Esophagus muscularis mucosa (tissue), 4 donors: ENCODE measurements around the gene TSEN54. TPM values are rescaled to one million over a fixed set of nuclear protein-coding genes. Genes with fewer than 3 reads are reported as not detected.
"Not testable (repeated sequence)": the region's sequence is repeated elsewhere in the genome, so short reads cannot be mapped to it uniquely, and the experiment has no call there.

ENCODE experiments used
- DNase-seq: peaks from one replicate; pipeline ENCODE4 v3.0.0-alpha.2; 2017; ENCODE audit errors: extremely low spot score
- H3K27ac ChIP-seq, 4 donors: fragments of 200-600 bp; sonication (generic); replicated peaks in 1 of 4; 1 replicate in 3 of 4; 2 replicates in 1 of 4; pipeline ENCODE4 v1.5.1; 2016 to 2019; ENCODE audit warnings: mild to moderate bottlenecking in 1 of 4
- H3K27me3 ChIP-seq, 4 donors: fragments of 200-600 bp; sonication (generic); one replicate each; pipeline versions ENCODE4 v1.5.1 to v1.6.0; 2016 to 2019
- H3K36me3 ChIP-seq, 4 donors: fragments of 200-600 bp; sonication (generic); one replicate each; pipeline ENCODE4 v1.5.1; 2016 to 2019
- H3K4me1 ChIP-seq, 4 donors: fragments of 200-600 bp; sonication (generic); one replicate each; pipeline ENCODE4 v1.5.1; 2016 to 2019
- H3K4me3 ChIP-seq, 4 donors: fragments of 200-600 bp; sonication (generic); 1 replicate in 2 of 4; 2 replicates in 2 of 4; pipeline ENCODE4 v1.5.1; 2016 to 2019; ENCODE audit warnings: mild to moderate bottlenecking in 4 of 4, moderate library complexity in 1 of 4
- H3K9me3 ChIP-seq, 4 donors: fragments of 200-600 bp; sonication (generic); 1 replicate in 3 of 4; 2 replicates in 1 of 4; pipeline ENCODE4 v1.5.1; 2016 to 2019
- EP300 ChIP-seq: sonication (generic); formaldehyde crosslinking; IDR thresholded peaks from one replicate; pipeline ENCODE4 v1.6.1; 2017; ENCODE audit warnings: antibody characterized with exemption
- POLR2A ChIP-seq: fragments of 450-650 bp; IDR thresholded peaks from one replicate; pipeline ENCODE4 v1.6.1; 2017; ENCODE audit warnings: antibody characterized with exemption, moderate library complexity, mild to moderate bottlenecking, low read depth
- POLR2AphosphoS5 ChIP-seq, 2 donors: sonication (generic); formaldehyde crosslinking; IDR thresholded peaks; one replicate each; pipeline ENCODE4 v1.6.1; 2017; ENCODE audit warnings: antibody characterized with exemption in 2 of 2
- WGBS: methylation state at CpG from one replicate; pipeline ENCODE4 v1.1.5; 2018; 5-methylcytosine and 5-hydroxymethylcytosine counted together
- intact Hi-C: fragments of 100-400 bp; cut with DNase I; formaldehyde crosslinking; loops from one replicate; pipeline ENCODE4 v1.15.1; 2023
- total RNA-seq, 4 donors: library from RNA; depleted of rRNA; stranded (reverse); fragments of >200 nt; gene quantifications; one replicate each; pipeline versions ENCODE4 v1.1.0 to v1.2.1, GENCODE V29; 2016
- TF ChIP-seq, protein P1 (sequence below), 3 experiments: fragments of 200-600 bp in 2 of 3; fragments of 450-650 bp in 1 of 3; sonication (generic) in 2 of 3; IDR thresholded peaks; one replicate each; pipeline ENCODE4 v1.5.1; 2017 to 2019; ENCODE audit warnings: antibody characterized with exemption in 3 of 3, mild to moderate bottlenecking in 2 of 3, moderate library complexity in 1 of 3

TSEN54 gene
- total RNA-seq, 4 donors from 2014 or later, result 14.5 to 32.1 (median 24.1) TPM

DNA sequence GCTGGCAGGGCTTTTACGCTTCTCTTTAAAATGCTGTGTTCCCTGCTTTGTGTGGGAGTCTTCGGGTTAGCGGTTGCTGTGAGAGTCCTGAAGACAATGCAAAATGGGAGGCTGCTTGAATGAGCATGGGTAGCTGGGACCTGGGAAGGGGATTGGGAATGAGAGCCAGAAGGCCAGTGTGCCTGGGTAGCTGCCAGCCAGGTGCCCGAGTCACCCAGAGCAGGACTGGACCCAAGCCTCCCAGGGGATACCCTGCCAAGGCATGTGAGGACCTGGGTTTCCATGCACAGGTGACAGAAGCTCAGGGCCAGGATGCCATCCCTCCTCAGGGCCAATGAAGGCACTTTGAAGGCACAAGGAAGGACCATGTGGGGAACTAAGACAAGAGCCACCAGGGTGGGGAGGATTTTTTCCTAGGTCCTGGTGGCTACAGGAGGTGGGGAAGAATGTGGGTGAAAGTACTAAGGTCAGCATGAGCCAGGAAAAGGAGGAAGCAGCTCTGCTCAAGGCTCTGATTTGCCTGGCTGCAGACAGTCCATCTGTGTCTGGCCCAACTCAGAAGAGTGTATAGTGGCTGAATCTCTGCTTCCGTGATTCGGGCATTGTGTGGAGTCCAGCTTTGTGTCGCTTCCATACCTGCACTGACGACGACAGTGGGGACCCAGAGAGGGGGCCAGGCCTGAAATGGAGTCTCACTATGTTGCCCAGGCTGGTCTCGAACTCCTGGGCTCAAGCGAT lies 39.4 kb upstream of the TSEN54 start:
- WGBS, result 48% methylated on average over 9 of the region's 11 CpGs
- TF ChIP-seq POLR2AphosphoS5 (IDR thresholded peaks at IDR 0.05) (no peak), EP300 (no peak), POLR2A (no peak)
- TF ChIP-seq, protein P1, sequence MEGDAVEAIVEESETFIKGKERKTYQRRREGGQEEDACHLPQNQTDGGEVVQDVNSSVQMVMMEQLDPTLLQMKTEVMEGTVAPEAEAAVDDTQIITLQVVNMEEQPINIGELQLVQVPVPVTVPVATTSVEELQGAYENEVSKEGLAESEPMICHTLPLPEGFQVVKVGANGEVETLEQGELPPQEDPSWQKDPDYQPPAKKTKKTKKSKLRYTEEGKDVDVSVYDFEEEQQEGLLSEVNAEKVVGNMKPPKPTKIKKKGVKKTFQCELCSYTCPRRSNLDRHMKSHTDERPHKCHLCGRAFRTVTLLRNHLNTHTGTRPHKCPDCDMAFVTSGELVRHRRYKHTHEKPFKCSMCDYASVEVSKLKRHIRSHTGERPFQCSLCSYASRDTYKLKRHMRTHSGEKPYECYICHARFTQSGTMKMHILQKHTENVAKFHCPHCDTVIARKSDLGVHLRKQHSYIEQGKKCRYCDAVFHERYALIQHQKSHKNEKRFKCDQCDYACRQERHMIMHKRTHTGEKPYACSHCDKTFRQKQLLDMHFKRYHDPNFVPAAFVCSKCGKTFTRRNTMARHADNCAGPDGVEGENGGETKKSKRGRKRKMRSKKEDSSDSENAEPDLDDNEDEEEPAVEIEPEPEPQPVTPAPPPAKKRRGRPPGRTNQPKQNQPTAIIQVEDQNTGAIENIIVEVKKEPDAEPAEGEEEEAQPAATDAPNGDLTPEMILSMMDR (IDR thresholded peaks at IDR 0.05), result no peak
- no peak for DNase-seq
- intact Hi-C loops, result no loop called here
- H3K9me3 ChIP-seq, result no peaks in the 10 kb centered on the region
- peaks cover 0 to 25% (median 16%) of the 10 kb centered on the region in 4 donors for H3K36me3 ChIP-seq
- H3K27ac ChIP-seq, result peak overlapping the region; percentile 61 to 78 (median 72)
- H3K4me1 ChIP-seq, result peaks cover 39 to 78% (median 62%) of the 10 kb centered on the region in 4 donors
- no peaks in the 10 kb centered on the region for H3K27me3 ChIP-seq
- H3K4me3 ChIP-seq, result peak overlapping the region in 2 of 4 donors; percentile 3 to 6

- peak overlapping the region; percentile 61 to 78 (median 72) for H3K27ac ChIP-seq
- H3K4me3 ChIP-seq, DNase-seq, intact Hi-C loops, H3K9me3 ChIP-seq, H3K27me3 ChIP-seq: not testable (repeated sequence)
- 91% methylated on average over 11 of the region's 11 CpGs for WGBS
- H3K4me1 ChIP-seq, result peaks cover 39 to 81% (median 67%) of the 10 kb centered on the region in 4 donors
- peaks cover 0 to 19% (median 10%) of the 10 kb centered on the region in 4 donors for H3K36me3 ChIP-seq
Measured at GRCh38 chr17:75477490-75477862, 38.9 kb upstream of the TSEN54 start.

GRCh38 chr17:75478508-75478907 lies 37.8 kb upstream of the TSEN54 start:
- WGBS, result 65% methylated on average over 7 of the region's 7 CpGs
- Histone ChIP-seq H3K9me3 (no peaks in the 10 kb centered on the region), H3K27ac (peak overlapping the region in 2 of 4 donors; percentile 24 to 33), H3K4me1 (peaks cover 44 to 83% (median 75%) of the 10 kb centered on the region in 4 donors), H3K4me3 (no peak overlapping the region), H3K36me3 (peaks cover 0 to 9% (median 1%) of the 10 kb centered on the region in 4 donors), H3K27me3 (no peaks in the 10 kb centered on the region)
- TF ChIP-seq, protein P1 (IDR thresholded peaks at IDR 0.05), result no peak
- no peak for TF ChIP-seq POLR2AphosphoS5 (IDR thresholded peaks at IDR 0.05)
- TF ChIP-seq POLR2A, result no peak
- TF ChIP-seq EP300, result no peak
- DNase-seq, result no peak
- intact Hi-C loops, result no loop called here

- TF ChIP-seq POLR2A, result no peak
- TF ChIP-seq, protein P1 (IDR thresholded peaks at IDR 0.05), result no peak
- TF ChIP-seq EP300, result no peak
- no peak for TF ChIP-seq POLR2AphosphoS5 (IDR thresholded peaks at IDR 0.05)
- Histone ChIP-seq H3K36me3 (peaks cover 0 to 7% (median 0%) of the 10 kb centered on the region in 4 donors), H3K9me3 (no peaks in the 10 kb centered on the region), H3K4me3 (no peak overlapping the region), H3K27me3 (no peaks in the 10 kb centered on the region), H3K27ac (no peak overlapping the region), H3K4me1 (peaks cover 35 to 82% (median 71%) of the 10 kb centered on the region in 4 donors)
- intact Hi-C loops, result no loop called here
- no peak for DNase-seq
- 93% methylated on average over 6 of the region's 6 CpGs for WGBS
Measured at GRCh38 chr17:75480281-75480680, 36.0 kb upstream of the TSEN54 start.

- Histone ChIP-seq H3K36me3 (peaks cover 0 to 17% (median 2%) of the 10 kb centered on the region in 4 donors), H3K4me1 (peaks cover 31 to 82% (median 71%) of the 10 kb centered on the region in 4 donors), H3K27me3 (no peaks in the 10 kb centered on the region), H3K4me3 (no peak overlapping the region), H3K9me3 (no peaks in the 10 kb centered on the region), H3K27ac (peak overlapping the region in 2 of 4 donors; percentile 22 to 28)
- no peak for DNase-seq
- TF ChIP-seq EP300 (no peak), POLR2AphosphoS5 (IDR thresholded peaks at IDR 0.05) (no peak), POLR2A (no peak)
- TF ChIP-seq, protein P1 (IDR thresholded peaks at IDR 0.05), result no peak
- intact Hi-C loops, result no loop called here
- 83% methylated on average over 12 of the region's 13 CpGs for WGBS
Measured at GRCh38 chr17:75481194-75482068, 34.9 kb upstream of the TSEN54 start.
